Fibroblast of mammary gland (primary cell): ENCODE results near the gene OSTF1.
A peak's percentile ranks its signal among the peaks of the same experiment; 100 is the strongest.

Experiments used
- DNase-seq: peaks from one replicate; pipeline ENCODE4 v3.0.0-alpha.2; 2010; ENCODE audit warnings: low read depth
- H3K4me3 ChIP-seq: 2 replicates; pipeline ENCODE4 v1.5.1; 2011; ENCODE audit warnings: low read depth, mild to moderate bottlenecking, low read length, moderate library complexity; ENCODE audit not compliant: control insufficient read depth
- CTCF ChIP-seq: conservative IDR thresholded peaks from 2 replicates; pipeline ENCODE4 v1.5.1; 2011; ENCODE audit warnings: low read depth, low read length, inconsistent platforms; ENCODE audit not compliant: control insufficient read depth, insufficient read depth

The OSTF1 gene

GRCh38 chr9:75051285-75051684 lies 37.0 kb upstream of the OSTF1 start:
- DNase-seq: no peak
- H3K4me3 ChIP-seq: no peak overlapping the region
- TF ChIP-seq CTCF: no peak

- TF ChIP-seq CTCF: no peak
- DNase-seq: no peak
These were observed 34.4 kb upstream of the OSTF1 start for GRCh38 chr9:75053869-75054268.

GRCh38 chr9:75054368-75055001 lies 33.8 kb upstream of the OSTF1 start:
- TF ChIP-seq CTCF: no peak
- no peak overlapping the region for H3K4me3 ChIP-seq
- DNase-seq: peak; percentile 54

More at GRCh38 chr9:75053869-75054268, 34.4 kb upstream of the OSTF1 start:
- H3K4me3 ChIP-seq: no peak overlapping the region

GRCh38 chr9:75061169-75061568 lies 27.1 kb upstream of the OSTF1 start:
- no peak for DNase-seq
- H3K4me3 ChIP-seq: no peak overlapping the region
- no peak for TF ChIP-seq CTCF

GRCh38 chr9:75063556-75064305 lies 24.6 kb upstream of the OSTF1 start:
- peak; percentile 72 for DNase-seq
- no peak for TF ChIP-seq CTCF
- H3K4me3 ChIP-seq: no peak overlapping the region

- H3K4me3 ChIP-seq: no peak overlapping the region
- TF ChIP-seq CTCF: no peak
- DNase-seq: peak; percentile 78
These were observed 23.8 kb upstream of the OSTF1 start for GRCh38 chr9:75064307-75065025.
